NCI-H2107 treated with DMSO at 0.1 percent for 48 hours (cell line): ENCODE data around the gene ADARB2.

Source experiments
- DNase-seq: peaks from one replicate; lab custom pipeline; 2025; ENCODE audit not compliant: unreplicated experiment; lab: John Stamatoyannopoulos, UW

The ADARB2 gene

GRCh38 chr10:1508096-1508495 lies 229.2 kb downstream of the ADARB2 start:
- DNase-seq = no peak

GRCh38 chr10:1507436-1507835 lies 229.9 kb downstream of the ADARB2 start:
- DNase-seq = no peak

GRCh38 chr10:1504940-1505339 lies 232.4 kb downstream of the ADARB2 start:
- no peak for DNase-seq

GRCh38 chr10:1504286-1504685 lies 233.0 kb downstream of the ADARB2 start:
- DNase-seq = no peak

GRCh38 chr10:1502451-1502850 lies 234.9 kb downstream of the ADARB2 start:
- no peak for DNase-seq

GRCh38 chr10:1499359-1499957 lies 237.9 kb downstream of the ADARB2 start:
- DNase-seq = no peak

- no peak for DNase-seq
Measured at GRCh38 chr10:1498746-1499358, 238.5 kb downstream of the ADARB2 start.

GRCh38 chr10:1495915-1496517 lies 241.3 kb downstream of the ADARB2 start:
- no peak for DNase-seq

GRCh38 chr10:1492641-1493040 lies 244.7 kb downstream of the ADARB2 start:
- DNase-seq = no peak

- DNase-seq = no peak
Measured at GRCh38 chr10:1491901-1492300, 245.4 kb downstream of the ADARB2 start.

GRCh38 chr10:1489801-1490200 lies 247.5 kb downstream of the ADARB2 start:
- DNase-seq = no peak

GRCh38 chr10:1488970-1489548 lies 248.3 kb downstream of the ADARB2 start:
- DNase-seq = no peak

GRCh38 chr10:1486841-1487687 lies 250.3 kb downstream of the ADARB2 start:
- no peak for DNase-seq

GRCh38 chr10:1485357-1485756 lies 252.0 kb downstream of the ADARB2 start:
- no peak for DNase-seq

GRCh38 chr10:1483826-1484225 lies 253.5 kb downstream of the ADARB2 start:
- no peak for DNase-seq

- DNase-seq = no peak
Measured at GRCh38 chr10:1483246-1483645, 254.1 kb downstream of the ADARB2 start.

GRCh38 chr10:1477578-1477977 lies 259.7 kb downstream of the ADARB2 start:
- no peak for DNase-seq

- no peak for DNase-seq
Measured at GRCh38 chr10:1476455-1476803, 260.9 kb downstream of the ADARB2 start.

GRCh38 chr10:1475771-1476454 lies 261.4 kb downstream of the ADARB2 start:
- no peak for DNase-seq

- DNase-seq = no peak
Measured at GRCh38 chr10:1475098-1475591, 262.2 kb downstream of the ADARB2 start.
